HepG2 (cell line): ENCODE measurements around the gene TOPBP1. TPM values are rescaled to one million over a fixed set of nuclear protein-coding genes. Genes with fewer than 3 reads are reported as not detected.

Experiments used
- ATAC-seq: fragments of 200-7000 bp; cut with Tn5 transposase; 3 replicates; pipeline ENCODE4 v1.9.1; 2020; ENCODE audit warnings: mild to moderate bottlenecking, moderate library complexity
- BruUV-seq: library from RNA; stranded (reverse); fragments of 400-500 nt; replicated peaks from 2 replicates; lab custom pipeline; 2021; lab: Mats Ljungman, UMichigan
- CTCF ChIA-PET: fragments of 300-600 bp; formaldehyde crosslinking; extraction: SDS; loops from one replicate; lab custom pipeline; 2021; ENCODE audit warnings: low total read pairs, inconsistent platforms, low intra/inter-chr PET ratio; lab: Yijun Ruan, JAX
- POLR2A ChIA-PET: fragments of 350-600 bp; sonication (Branson Sonifier 250); formaldehyde crosslinking; loops from one replicate; lab custom pipeline; 2020; ENCODE audit warnings: antibody characterized with exemption, inconsistent platforms; lab: Yijun Ruan, JAX
- DNase-seq: peaks from one replicate; pipeline ENCODE4 v3.0.0-alpha.2; 2015; ENCODE audit warnings: low spot score
- FAIRE-seq: peaks from 3 replicates; lab custom pipeline; 2011; peaks lifted over from hg19 to GRCh38; lab: Jason Lieb, UNC
- H2AFZ ChIP-seq: one replicate; pipeline ENCODE4 v1.6.1; 2011; ENCODE audit warnings: low read length, inconsistent platforms
- H3K27ac ChIP-seq: fragments of 300-600 bp; 3 replicates; pipeline ENCODE4 v1.8.0; 2011; ENCODE audit warnings: mixed run types, mild to moderate bottlenecking, mixed read lengths, low read length, inconsistent platforms; ENCODE audit not compliant: insufficient read depth; ENCODE audit errors: extremely low read length
- H3K27me3 ChIP-seq, 2 experiments: fragments of 200-600 bp in 1 of 2; 2 replicates in 1 of 2; 3 replicates in 1 of 2; pipeline versions ENCODE4 v1.6.0 to v1.8.0; 2011; ENCODE audit warnings: low read length in 2 of 2, mild to moderate bottlenecking in 2 of 2, moderate library complexity in 2 of 2, inconsistent platforms in 1 of 2; ENCODE audit not compliant: insufficient read depth in 2 of 2, control insufficient read depth in 1 of 2
- H3K36me3 ChIP-seq, 2 experiments: fragments of 200-600 bp in 1 of 2; replicated peaks in 1 of 2; 2 replicates in 1 of 2; 3 replicates in 1 of 2; pipeline versions ENCODE4 v1.5.1 to v1.8.0; 2011; ENCODE audit warnings: low read length in 2 of 2, inconsistent platforms in 1 of 2; ENCODE audit not compliant: insufficient read depth in 2 of 2, control insufficient read depth in 1 of 2
- H3K4me1 ChIP-seq: 2 replicates; pipeline ENCODE4 v1.5.1; 2012; ENCODE audit warnings: low read length, inconsistent platforms; ENCODE audit not compliant: insufficient read depth
- H3K4me2 ChIP-seq: 2 replicates; pipeline ENCODE4 v1.6.0; 2011; ENCODE audit warnings: low read depth, low read length, inconsistent platforms
- H3K4me3 ChIP-seq, 3 experiments: fragments of 200-600 bp in 1 of 3; sonication (generic), shearing (Covaris generic) in 1 of 3; replicated peaks in 1 of 3; 2 replicates each; pipeline ENCODE4 v1.5.1; 2011 to 2016; ENCODE audit warnings: low read length in 3 of 3, inconsistent platforms in 2 of 3, low read depth in 2 of 3, mild to moderate bottlenecking in 2 of 3, control low read depth in 1 of 3, mixed read lengths in 1 of 3; ENCODE audit not compliant: insufficient read depth in 1 of 3
- H3K79me2 ChIP-seq: one replicate; pipeline ENCODE4 v1.6.1; 2011; ENCODE audit warnings: low read length, inconsistent platforms; ENCODE audit not compliant: insufficient read depth
- H3K9ac ChIP-seq: 2 replicates; pipeline ENCODE4 v1.6.0; 2011; ENCODE audit warnings: mild to moderate bottlenecking, low read depth, low read length, inconsistent platforms; ENCODE audit not compliant: insufficient read depth
- H3K9me3 ChIP-seq: 2 replicates; pipeline ENCODE4 v1.5.1; 2012; ENCODE audit warnings: mild to moderate bottlenecking, low read length
- H4K20me1 ChIP-seq: 2 replicates; pipeline ENCODE4 v1.6.0; 2011; ENCODE audit warnings: inconsistent platforms, mild to moderate bottlenecking, low read length, moderate library complexity; ENCODE audit not compliant: insufficient read depth
- HMG20A ChIP-seq: IDR thresholded peaks from 2 replicates; pipeline ENCODE4 v1.6.1; 2016; ENCODE audit warnings: borderline replicate concordance
- IRF2 ChIP-seq: IDR thresholded peaks from 2 replicates; pipeline ENCODE4 v1.6.1; 2018; ENCODE audit warnings: missing genetic modification reagents, missing compliant biosample characterization
- MAF1 ChIP-seq: sonication (generic); formaldehyde crosslinking; IDR thresholded peaks from 2 replicates; pipeline ENCODE4 v1.5.0; 2020; ENCODE audit warnings: missing genetic modification reagents, borderline replicate concordance
- RFX1 ChIP-seq: fragments of 450-650 bp; IDR thresholded peaks from 2 replicates; pipeline ENCODE4 v1.6.1; 2017
- SAP130 ChIP-seq: IDR thresholded peaks from 2 replicates; pipeline ENCODE4 v1.6.1; 2016; ENCODE audit warnings: low read depth
- SMC3 ChIP-seq: IDR thresholded peaks from 2 replicates; pipeline ENCODE4 v1.6.1; 2011; ENCODE audit warnings: low read length, improper control_type of control experiment
- SRSF1 ChIP-seq: fragments of 200-400 bp; formaldehyde crosslinking; optimal IDR thresholded peaks from 2 replicates; pipeline ENCODE3; 2017; ENCODE audit warnings: mild to moderate bottlenecking, low read depth, low read length, moderate library complexity
- TEAD3 ChIP-seq: optimal IDR thresholded peaks from 2 replicates; pipeline ENCODE3; 2016; ENCODE audit warnings: borderline replicate concordance
- ZMYM4 ChIP-seq: sonication (generic); formaldehyde crosslinking; IDR thresholded peaks from 2 replicates; pipeline ENCODE4 v1.8.1; 2023; ENCODE audit warnings: mild to moderate bottlenecking, missing genetic modification reagents
- ZNF264 ChIP-seq: sonication (generic); formaldehyde crosslinking; IDR thresholded peaks from 2 replicates; pipeline ENCODE4 v1.4.0; 2020; ENCODE audit warnings: missing genetic modification reagents
- ZNF7 ChIP-seq: IDR thresholded peaks from 2 replicates; pipeline ENCODE4 v1.6.1; 2016; ENCODE audit warnings: missing biosample characterization, missing genetic modification reagents
- ZNF775 ChIP-seq: sonication (generic); formaldehyde crosslinking; IDR thresholded peaks from 2 replicates; pipeline ENCODE4 v1.4.0; 2020; ENCODE audit warnings: missing genetic modification reagents, mild to moderate bottlenecking, moderate library complexity, borderline replicate concordance
- WGBS: methylation state at CpG from one replicate; pipeline ENCODE4 v1.1.6; 2017; ENCODE audit warnings: low lambda C conversion rate; 5-methylcytosine and 5-hydroxymethylcytosine counted together
- in situ Hi-C: cut with HindIII; loops from 2 replicates; pipeline ENCODE4 v1.10.0; 2017; ENCODE audit warnings: low pct_unique_long_range_greater_than_20kb; ENCODE audit not compliant: extremely low pct_ligation_motif_present
- intact Hi-C: fragments of 100-400 bp; cut with micrococcal nuclease; formaldehyde crosslinking; loops from one replicate; pipeline ENCODE4 v1.10.0; 2022; ENCODE audit not compliant: unreplicated experiment
- polyA plus RNA-seq, 8 experiments: library from polyadenylated mRNA; depleted of rRNA in 3 of 8; stranded (reverse) in 7 of 8; unstranded in 1 of 8; fragments of >200 nt; fragmentation: Illumina TruSeq in 4 of 8; extraction: Trizol in 4 of 8; gene quantifications; 2 replicates each; pipeline versions ENCODE4 v1.2.1 to v1.2.3, GENCODE V29; 2011 to 2016; ENCODE audit warnings: low read depth in 4 of 8, missing spikeins in 1 of 8, mixed read lengths in 1 of 8; ENCODE audit not compliant: insufficient read depth in 1 of 8
- total RNA-seq, 5 experiments: library from RNA; depleted of rRNA; stranded (reverse); fragments of >200 nt; fragmentation: Illumina TruSeq; extraction: Trizol; gene quantifications; 2 replicates each; pipeline ENCODE4 v1.2.3, GENCODE V29; 2016; ENCODE audit warnings: low read depth in 1 of 5
- TF ChIP-seq, protein P1 (sequence below): IDR thresholded peaks from 2 replicates; pipeline ENCODE4 v1.6.1; 2016; ENCODE audit warnings: missing genetic modification reagents, missing compliant biosample characterization
- TF ChIP-seq, protein P2 (sequence below): sonication (generic); formaldehyde crosslinking; conservative IDR thresholded peaks from 2 replicates; pipeline ENCODE4 v1.4.0; 2020; ENCODE audit warnings: missing genetic modification reagents
- TF ChIP-seq, protein P3 (sequence below): sonication (generic); formaldehyde crosslinking; IDR thresholded peaks from 2 replicates; pipeline ENCODE4 v1.4.0; 2020; ENCODE audit warnings: missing genetic modification reagents
- TF ChIP-seq, protein P4 (sequence below): sonication (generic); formaldehyde crosslinking; IDR thresholded peaks from 2 replicates; pipeline ENCODE4 v1.5.1; 2020; ENCODE audit warnings: missing genetic modification reagents, mild to moderate bottlenecking, borderline replicate concordance

TOPBP1 gene
- total and polyA plus RNA-seq, 2 of the 13 experiments (the other 11 are each of a cell fraction or from before 2014, with no cell fraction given) = 24.3 to 42.9 TPM

DNA sequence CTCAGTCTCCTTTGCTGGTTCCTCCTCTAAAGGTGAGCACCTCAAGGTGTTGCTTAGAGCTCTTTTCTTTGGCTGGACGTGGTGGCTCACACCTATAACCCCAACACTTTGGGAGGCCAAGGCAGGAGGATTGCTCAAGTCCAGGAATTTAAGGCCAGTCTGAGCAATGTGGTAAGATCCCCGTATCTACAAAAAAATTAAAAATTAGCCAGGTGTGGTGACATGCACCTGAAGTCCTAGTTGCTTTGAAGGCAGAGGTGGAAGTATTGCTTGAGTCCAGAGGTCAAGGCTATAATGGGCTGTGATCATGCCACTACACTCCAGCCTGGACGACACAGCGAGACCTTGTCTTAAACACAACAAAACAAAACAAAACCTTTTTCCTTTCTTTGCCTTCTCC is 28.3 kb downstream of the TOPBP1 start:
- DNase-seq (peak; percentile 34), ATAC-seq (peak; percentile 78), FAIRE-seq (peak; percentile 89)
- WGBS = 55% methylated on average over 4 of the region's 4 CpGs
- Histone ChIP-seq H3K9me3 (no peaks in the 10 kb centered on the region), H3K9ac (no peak overlapping the region), H3K79me2 (no peaks in the 10 kb centered on the region), H3K4me1 (peaks cover 19% of the 10 kb centered on the region), H4K20me1 (no peaks in the 10 kb centered on the region), H3K4me3 (no peak overlapping the region), H3K36me3 (peaks cover 17 to 49% of the 10 kb centered on the region in 2 experiments), H3K27me3 (no peaks in the 10 kb centered on the region), H3K4me2 (0 out of 2 replicates have a peak overlapping the region, but pooled peaks have one; percentile 4), H2AFZ (no peak overlapping the region), H3K27ac (peak overlapping the region; percentile 67)
- in situ Hi-C loops (no loop called here), intact Hi-C loops (no loop called here)
- ChIA-PET CTCF (no interaction called here), POLR2A (no interaction called here)
- BruUV-seq = no TSS peak
- no peak for TF ChIP-seq SMC3
- TF ChIP-seq ZMYM4 = 0 out of 2 replicates have a peak, but pooled peaks have one; percentile 23
- TF ChIP-seq TEAD3 (CRISPR knock-in tag) = peak; percentile 56
- no peak for TF ChIP-seq RFX1
- TF ChIP-seq, protein P1, sequence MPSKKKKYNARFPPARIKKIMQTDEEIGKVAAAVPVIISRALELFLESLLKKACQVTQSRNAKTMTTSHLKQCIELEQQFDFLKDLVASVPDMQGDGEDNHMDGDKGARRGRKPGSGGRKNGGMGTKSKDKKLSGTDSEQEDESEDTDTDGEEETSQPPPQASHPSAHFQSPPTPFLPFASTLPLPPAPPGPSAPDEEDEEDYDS (CRISPR knock-in tag) = no peak
- TF ChIP-seq, protein P2, sequence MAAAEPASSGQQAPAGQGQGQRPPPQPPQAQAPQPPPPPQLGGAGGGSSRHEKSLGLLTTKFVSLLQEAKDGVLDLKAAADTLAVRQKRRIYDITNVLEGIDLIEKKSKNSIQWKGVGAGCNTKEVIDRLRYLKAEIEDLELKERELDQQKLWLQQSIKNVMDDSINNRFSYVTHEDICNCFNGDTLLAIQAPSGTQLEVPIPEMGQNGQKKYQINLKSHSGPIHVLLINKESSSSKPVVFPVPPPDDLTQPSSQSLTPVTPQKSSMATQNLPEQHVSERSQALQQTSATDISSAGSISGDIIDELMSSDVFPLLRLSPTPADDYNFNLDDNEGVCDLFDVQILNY (CRISPR knock-in tag) = no peak
- TF ChIP-seq SRSF1 = no peak
- TF ChIP-seq HMG20A = no peak
- TF ChIP-seq, protein P3, sequence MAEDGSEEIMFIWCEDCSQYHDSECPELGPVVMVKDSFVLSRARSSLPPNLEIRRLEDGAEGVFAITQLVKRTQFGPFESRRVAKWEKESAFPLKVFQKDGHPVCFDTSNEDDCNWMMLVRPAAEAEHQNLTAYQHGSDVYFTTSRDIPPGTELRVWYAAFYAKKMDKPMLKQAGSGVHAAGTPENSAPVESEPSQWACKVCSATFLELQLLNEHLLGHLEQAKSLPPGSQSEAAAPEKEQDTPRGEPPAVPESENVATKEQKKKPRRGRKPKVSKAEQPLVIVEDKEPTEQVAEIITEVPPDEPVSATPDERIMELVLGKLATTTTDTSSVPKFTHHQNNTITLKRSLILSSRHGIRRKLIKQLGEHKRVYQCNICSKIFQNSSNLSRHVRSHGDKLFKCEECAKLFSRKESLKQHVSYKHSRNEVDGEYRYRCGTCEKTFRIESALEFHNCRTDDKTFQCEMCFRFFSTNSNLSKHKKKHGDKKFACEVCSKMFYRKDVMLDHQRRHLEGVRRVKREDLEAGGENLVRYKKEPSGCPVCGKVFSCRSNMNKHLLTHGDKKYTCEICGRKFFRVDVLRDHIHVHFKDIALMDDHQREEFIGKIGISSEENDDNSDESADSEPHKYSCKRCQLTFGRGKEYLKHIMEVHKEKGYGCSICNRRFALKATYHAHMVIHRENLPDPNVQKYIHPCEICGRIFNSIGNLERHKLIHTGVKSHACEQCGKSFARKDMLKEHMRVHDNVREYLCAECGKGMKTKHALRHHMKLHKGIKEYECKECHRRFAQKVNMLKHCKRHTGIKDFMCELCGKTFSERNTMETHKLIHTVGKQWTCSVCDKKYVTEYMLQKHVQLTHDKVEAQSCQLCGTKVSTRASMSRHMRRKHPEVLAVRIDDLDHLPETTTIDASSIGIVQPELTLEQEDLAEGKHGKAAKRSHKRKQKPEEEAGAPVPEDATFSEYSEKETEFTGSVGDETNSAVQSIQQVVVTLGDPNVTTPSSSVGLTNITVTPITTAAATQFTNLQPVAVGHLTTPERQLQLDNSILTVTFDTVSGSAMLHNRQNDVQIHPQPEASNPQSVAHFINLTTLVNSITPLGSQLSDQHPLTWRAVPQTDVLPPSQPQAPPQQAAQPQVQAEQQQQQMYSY = no peak
- no peak for TF ChIP-seq ZNF775 (CRISPR knock-in tag)
- TF ChIP-seq MAF1 (CRISPR knock-in tag) = no peak
- TF ChIP-seq IRF2 (CRISPR knock-in tag) = no peak
- TF ChIP-seq ZNF7 (CRISPR knock-in tag) = no peak
- no peak for TF ChIP-seq ZNF264
- TF ChIP-seq, protein P4, sequence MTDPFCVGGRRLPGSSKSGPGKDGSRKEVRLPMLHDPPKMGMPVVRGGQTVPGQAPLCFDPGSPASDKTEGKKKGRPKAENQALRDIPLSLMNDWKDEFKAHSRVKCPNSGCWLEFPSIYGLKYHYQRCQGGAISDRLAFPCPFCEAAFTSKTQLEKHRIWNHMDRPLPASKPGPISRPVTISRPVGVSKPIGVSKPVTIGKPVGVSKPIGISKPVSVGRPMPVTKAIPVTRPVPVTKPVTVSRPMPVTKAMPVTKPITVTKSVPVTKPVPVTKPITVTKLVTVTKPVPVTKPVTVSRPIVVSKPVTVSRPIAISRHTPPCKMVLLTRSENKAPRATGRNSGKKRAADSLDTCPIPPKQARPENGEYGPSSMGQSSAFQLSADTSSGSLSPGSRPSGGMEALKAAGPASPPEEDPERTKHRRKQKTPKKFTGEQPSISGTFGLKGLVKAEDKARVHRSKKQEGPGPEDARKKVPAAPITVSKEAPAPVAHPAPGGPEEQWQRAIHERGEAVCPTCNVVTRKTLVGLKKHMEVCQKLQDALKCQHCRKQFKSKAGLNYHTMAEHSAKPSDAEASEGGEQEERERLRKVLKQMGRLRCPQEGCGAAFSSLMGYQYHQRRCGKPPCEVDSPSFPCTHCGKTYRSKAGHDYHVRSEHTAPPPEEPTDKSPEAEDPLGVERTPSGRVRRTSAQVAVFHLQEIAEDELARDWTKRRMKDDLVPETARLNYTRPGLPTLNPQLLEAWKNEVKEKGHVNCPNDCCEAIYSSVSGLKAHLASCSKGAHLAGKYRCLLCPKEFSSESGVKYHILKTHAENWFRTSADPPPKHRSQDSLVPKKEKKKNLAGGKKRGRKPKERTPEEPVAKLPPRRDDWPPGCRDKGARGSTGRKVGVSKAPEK (CRISPR knock-in tag) = no peak
- no peak for TF ChIP-seq SAP130
